HCT116 (cell line): ENCODE measurements around the gene HMGA1.
"Not testable (repeated sequence)": the region's sequence is repeated elsewhere in the genome, so short reads cannot be mapped to it uniquely, and the experiment has no call there.

Source experiments
- CEBPB ChIP-seq: IDR thresholded peaks from 2 replicates; pipeline ENCODE4 v1.6.1; 2012; ENCODE audit warnings: low read depth
- EZH2 ChIP-seq: fragments of 200-600 bp; sonication (generic); IDR thresholded peaks from 2 replicates; pipeline ENCODE4 v1.6.1; 2017; ENCODE audit warnings: antibody characterized with exemption, mixed run types
- POLR2A ChIP-seq: IDR thresholded peaks from 2 replicates; pipeline ENCODE4 v1.7.0; 2011; ENCODE audit warnings: borderline replicate concordance; ENCODE audit not compliant: insufficient read depth, insufficient read length; ENCODE audit errors: extremely low read depth
- SP1 ChIP-seq: IDR thresholded peaks from 2 replicates; pipeline ENCODE4 v1.6.1; 2012; ENCODE audit warnings: low read depth
- TCF7L2 ChIP-seq: IDR thresholded peaks from 2 replicates; pipeline ENCODE4 v1.7.0; 2011; ENCODE audit warnings: borderline replicate concordance, inconsistent platforms; ENCODE audit not compliant: insufficient read depth, insufficient read length; ENCODE audit errors: extremely low read depth
- YY1 ChIP-seq: IDR thresholded peaks from 2 replicates; pipeline ENCODE4 v1.6.1; 2011; ENCODE audit warnings: low read length, low read depth, moderate library complexity, mild to moderate bottlenecking; ENCODE audit not compliant: insufficient replicate concordance; ENCODE audit errors: extremely low read depth
- ZNF274 ChIP-seq: fragments of 200-500 bp; sonication (Bioruptor generic); IDR thresholded peaks from 2 replicates; pipeline ENCODE4 v1.6.1; 2014; ENCODE audit warnings: mild to moderate bottlenecking, low read depth, low read length, inconsistent platforms
- TF ChIP-seq, protein P1 (sequence below), 3 experiments: fragments of 200-600 bp in 1 of 3; sonication (generic) in 1 of 3; IDR thresholded peaks in 2 of 3; conservative IDR thresholded peaks in 1 of 3; 2 replicates each; pipeline ENCODE4 v1.5.1; 2012 to 2017; ENCODE audit warnings: low read depth in 2 of 3, low read length in 2 of 3, antibody characterized with exemption in 1 of 3, borderline replicate concordance in 1 of 3, control low read depth in 1 of 3, mild to moderate bottlenecking in 1 of 3, mixed read lengths in 1 of 3, mixed run types in 1 of 3, moderate library complexity in 1 of 3; ENCODE audit not compliant: insufficient read depth in 1 of 3
- TF ChIP-seq, protein P2 (sequence below): IDR thresholded peaks from 2 replicates; pipeline ENCODE4 v1.6.1; 2011; ENCODE audit warnings: mild to moderate bottlenecking, low read length, moderate library complexity; ENCODE audit not compliant: insufficient replicate concordance; ENCODE audit errors: extremely low read depth
- TF ChIP-seq, protein P3 (sequence below): IDR thresholded peaks from 2 replicates; pipeline ENCODE4 v1.6.1; 2012
- TF ChIP-seq, protein P4 (sequence below): IDR thresholded peaks from 2 replicates; pipeline ENCODE4 v1.6.1; 2012
- TF ChIP-seq, protein P5 (sequence below): IDR thresholded peaks from 2 replicates; pipeline ENCODE4 v1.6.1; 2012; ENCODE audit warnings: low read depth

DNA sequence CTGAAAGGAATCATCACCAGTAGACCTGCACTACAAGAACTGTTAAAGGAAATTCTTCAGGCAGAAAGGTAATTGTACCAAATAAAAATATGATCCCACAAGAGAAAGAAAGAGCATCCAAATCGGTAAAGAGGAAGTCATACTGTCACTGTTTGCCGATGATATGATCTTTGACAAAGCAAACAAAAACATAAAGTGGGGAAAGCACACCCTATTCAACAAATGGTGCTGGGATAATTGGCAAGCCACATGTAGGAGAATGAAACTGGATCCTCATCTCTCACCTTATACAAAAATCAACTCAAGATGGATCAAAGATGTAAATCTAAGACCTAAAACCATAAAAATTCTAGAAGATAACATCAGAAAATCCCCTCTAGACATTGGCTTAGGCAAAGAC is 15.7 kb downstream of the HMGA1 start:
- TF ChIP-seq, protein P1, sequence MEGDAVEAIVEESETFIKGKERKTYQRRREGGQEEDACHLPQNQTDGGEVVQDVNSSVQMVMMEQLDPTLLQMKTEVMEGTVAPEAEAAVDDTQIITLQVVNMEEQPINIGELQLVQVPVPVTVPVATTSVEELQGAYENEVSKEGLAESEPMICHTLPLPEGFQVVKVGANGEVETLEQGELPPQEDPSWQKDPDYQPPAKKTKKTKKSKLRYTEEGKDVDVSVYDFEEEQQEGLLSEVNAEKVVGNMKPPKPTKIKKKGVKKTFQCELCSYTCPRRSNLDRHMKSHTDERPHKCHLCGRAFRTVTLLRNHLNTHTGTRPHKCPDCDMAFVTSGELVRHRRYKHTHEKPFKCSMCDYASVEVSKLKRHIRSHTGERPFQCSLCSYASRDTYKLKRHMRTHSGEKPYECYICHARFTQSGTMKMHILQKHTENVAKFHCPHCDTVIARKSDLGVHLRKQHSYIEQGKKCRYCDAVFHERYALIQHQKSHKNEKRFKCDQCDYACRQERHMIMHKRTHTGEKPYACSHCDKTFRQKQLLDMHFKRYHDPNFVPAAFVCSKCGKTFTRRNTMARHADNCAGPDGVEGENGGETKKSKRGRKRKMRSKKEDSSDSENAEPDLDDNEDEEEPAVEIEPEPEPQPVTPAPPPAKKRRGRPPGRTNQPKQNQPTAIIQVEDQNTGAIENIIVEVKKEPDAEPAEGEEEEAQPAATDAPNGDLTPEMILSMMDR (IDR thresholded peaks at IDR 0.05 in 2 of 3, conservative IDR thresholded peaks at IDR 0.05 in 1 of 3; ENCODE audit: borderline replicate concordance in 1 of 3, insufficient read depth in 1 of 3, low read depth in 2 of 3, low read length in 2 of 3) = not testable (repeated sequence)
- TF ChIP-seq POLR2A, YY1, ZNF274, CEBPB, TCF7L2, SP1, EZH2: not testable (repeated sequence)
- TF ChIP-seq, protein P2, sequence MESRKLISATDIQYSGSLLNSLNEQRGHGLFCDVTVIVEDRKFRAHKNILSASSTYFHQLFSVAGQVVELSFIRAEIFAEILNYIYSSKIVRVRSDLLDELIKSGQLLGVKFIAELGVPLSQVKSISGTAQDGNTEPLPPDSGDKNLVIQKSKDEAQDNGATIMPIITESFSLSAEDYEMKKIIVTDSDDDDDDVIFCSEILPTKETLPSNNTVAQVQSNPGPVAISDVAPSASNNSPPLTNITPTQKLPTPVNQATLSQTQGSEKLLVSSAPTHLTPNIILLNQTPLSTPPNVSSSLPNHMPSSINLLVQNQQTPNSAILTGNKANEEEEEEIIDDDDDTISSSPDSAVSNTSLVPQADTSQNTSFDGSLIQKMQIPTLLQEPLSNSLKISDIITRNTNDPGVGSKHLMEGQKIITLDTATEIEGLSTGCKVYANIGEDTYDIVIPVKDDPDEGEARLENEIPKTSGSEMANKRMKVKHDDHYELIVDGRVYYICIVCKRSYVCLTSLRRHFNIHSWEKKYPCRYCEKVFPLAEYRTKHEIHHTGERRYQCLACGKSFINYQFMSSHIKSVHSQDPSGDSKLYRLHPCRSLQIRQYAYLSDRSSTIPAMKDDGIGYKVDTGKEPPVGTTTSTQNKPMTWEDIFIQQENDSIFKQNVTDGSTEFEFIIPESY = not testable (repeated sequence)
- TF ChIP-seq, protein P3, sequence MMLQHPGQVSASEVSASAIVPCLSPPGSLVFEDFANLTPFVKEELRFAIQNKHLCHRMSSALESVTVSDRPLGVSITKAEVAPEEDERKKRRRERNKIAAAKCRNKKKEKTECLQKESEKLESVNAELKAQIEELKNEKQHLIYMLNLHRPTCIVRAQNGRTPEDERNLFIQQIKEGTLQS = not testable (repeated sequence)
- TF ChIP-seq, protein P4, sequence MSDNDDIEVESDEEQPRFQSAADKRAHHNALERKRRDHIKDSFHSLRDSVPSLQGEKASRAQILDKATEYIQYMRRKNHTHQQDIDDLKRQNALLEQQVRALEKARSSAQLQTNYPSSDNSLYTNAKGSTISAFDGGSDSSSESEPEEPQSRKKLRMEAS = not testable (repeated sequence)
- TF ChIP-seq, protein P5, sequence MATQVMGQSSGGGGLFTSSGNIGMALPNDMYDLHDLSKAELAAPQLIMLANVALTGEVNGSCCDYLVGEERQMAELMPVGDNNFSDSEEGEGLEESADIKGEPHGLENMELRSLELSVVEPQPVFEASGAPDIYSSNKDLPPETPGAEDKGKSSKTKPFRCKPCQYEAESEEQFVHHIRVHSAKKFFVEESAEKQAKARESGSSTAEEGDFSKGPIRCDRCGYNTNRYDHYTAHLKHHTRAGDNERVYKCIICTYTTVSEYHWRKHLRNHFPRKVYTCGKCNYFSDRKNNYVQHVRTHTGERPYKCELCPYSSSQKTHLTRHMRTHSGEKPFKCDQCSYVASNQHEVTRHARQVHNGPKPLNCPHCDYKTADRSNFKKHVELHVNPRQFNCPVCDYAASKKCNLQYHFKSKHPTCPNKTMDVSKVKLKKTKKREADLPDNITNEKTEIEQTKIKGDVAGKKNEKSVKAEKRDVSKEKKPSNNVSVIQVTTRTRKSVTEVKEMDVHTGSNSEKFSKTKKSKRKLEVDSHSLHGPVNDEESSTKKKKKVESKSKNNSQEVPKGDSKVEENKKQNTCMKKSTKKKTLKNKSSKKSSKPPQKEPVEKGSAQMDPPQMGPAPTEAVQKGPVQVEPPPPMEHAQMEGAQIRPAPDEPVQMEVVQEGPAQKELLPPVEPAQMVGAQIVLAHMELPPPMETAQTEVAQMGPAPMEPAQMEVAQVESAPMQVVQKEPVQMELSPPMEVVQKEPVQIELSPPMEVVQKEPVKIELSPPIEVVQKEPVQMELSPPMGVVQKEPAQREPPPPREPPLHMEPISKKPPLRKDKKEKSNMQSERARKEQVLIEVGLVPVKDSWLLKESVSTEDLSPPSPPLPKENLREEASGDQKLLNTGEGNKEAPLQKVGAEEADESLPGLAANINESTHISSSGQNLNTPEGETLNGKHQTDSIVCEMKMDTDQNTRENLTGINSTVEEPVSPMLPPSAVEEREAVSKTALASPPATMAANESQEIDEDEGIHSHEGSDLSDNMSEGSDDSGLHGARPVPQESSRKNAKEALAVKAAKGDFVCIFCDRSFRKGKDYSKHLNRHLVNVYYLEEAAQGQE = not testable (repeated sequence)
